HL-60/S4 treated with phorbol 12-myristate 13-acetate at 8.2 ng/mL for 4 days and 3 days (cell line): Measurements from ENCODE around the gene ADAMTS12.
"Not testable (repeated sequence)": the region's sequence is repeated elsewhere in the genome, so short reads cannot be mapped to it uniquely, and the experiment has no call there.

Experiments used
- in situ Hi-C: fragments of 300-500 bp; cut with MboI; formaldehyde crosslinking; loops from 2 replicates; pipeline ENCODE4 v1.15.0; 2022; ENCODE audit warnings: low sequenced_read_pairs

ADAMTS12 gene

DNA sequence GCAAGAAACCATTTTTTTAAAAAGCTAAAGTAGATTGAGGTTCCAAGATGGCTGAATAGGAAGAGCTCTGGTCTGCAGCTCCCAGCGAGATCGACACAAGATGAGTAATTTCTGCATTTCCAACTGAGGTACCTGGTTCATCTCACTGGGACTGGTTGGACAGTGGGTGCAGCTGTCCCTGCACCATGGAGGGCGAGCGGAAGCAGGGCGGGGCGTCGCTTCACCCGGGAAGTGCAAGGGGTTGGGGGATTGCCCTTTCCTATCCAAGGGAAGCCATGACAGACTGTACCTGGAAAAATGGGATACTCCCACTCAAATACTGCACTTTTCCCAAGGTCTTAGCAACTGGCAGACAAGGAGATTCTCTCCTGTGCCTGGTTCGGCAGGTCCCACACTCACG, 352.0 kb downstream of the ADAMTS12 start:
- in situ Hi-C loops, result not testable (repeated sequence)

DNA sequence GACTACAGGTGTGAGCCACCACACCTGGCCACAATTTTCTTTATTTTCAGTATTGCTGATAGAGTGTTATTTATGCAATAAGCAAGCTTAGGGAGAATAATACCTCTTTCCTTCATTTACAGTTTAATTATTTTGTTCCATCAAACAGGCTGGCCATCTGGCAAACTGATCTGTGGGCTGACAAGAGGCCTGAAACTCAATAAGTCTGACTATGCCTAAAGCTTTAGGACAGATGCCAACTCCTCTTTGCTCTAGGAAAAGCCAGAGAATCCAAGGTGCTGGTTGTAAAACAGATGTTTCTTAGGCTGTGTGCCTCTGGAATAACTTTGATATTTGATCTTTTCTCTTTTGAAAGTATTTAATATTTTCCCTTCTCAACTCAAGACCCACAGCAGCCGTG, 352.6 kb downstream of the ADAMTS12 start:
- in situ Hi-C loops, result no loop called here

DNA sequence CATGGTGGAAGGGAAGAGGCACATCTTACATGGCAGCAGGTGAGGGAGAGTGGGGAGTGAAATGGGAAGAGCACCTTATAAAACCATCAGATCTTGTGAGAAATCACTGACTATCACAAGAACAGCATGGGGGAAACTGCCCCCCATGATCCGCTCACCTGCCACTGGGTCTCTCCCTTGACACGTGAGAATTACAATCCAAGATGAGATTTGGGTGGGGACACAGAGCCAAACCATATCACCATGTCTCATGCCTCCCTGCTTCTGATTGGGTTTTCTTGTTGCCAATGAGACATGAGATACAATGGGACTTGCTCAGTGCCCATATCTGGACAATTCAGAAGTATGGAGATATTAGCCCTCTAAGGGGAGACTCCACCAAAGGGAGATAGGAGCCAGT, 353.6 kb downstream of the ADAMTS12 start:
- in situ Hi-C loops, result no loop called here

DNA sequence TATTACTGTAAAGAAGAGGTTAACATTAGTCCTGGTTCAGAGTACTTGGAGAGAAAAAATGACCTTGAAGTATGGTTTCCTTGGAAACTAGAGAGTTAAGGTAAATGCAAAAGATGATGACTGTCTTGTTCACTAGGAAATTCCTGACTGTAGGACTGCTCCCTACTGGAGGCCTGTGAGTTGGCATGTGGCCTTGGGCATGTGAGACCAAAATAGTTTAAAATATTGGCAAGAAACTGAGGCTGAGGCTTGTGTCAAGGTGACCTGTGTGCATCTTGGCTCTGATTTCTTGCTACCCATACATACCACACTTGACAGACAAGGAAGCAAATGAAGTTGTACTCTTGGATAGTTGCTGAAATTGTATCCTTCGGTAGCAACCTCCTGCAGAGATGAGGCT, 354.6 kb downstream of the ADAMTS12 start:
- in situ Hi-C loops, result no loop called here

DNA sequence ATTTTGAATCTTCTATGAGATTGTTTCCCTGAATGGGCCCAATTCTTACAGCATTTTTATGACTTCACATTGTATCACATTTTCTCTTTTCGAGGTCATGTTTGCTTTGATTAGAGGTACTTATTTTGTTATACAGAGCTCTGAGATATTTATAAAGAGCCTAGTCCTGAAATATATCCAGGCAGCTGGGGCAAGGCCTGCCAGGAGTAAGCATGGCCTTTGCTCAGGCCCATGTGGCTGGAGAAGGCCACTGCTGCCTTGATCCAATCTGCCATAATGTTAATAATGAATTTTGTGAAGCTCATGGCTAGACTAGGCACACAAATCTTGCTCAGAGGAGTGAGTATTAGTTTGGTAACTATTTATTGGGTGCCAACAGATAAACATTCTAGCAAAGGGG, 355.0 kb downstream of the ADAMTS12 start:
- in situ Hi-C loops, result no loop called here

DNA sequence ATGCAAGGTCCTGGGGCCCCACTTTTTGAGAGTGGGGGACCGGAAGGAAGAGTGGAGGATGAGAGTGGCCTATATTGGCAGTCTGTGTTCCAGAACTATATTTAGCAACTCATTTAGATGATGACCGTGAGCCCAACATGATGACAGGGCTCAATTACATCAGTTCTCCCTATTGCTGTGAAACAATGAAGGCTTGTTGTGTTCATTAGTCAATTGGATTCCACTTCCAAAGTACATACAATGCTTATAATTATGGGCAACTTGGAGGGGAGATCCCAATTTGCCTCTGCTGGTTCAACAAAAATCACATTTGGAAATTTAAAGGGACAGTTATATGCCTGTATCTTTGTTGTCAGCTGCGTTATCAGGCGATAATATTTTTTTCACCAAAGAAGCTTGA, 360.0 kb downstream of the ADAMTS12 start:
- in situ Hi-C loops, result no loop called here

DNA sequence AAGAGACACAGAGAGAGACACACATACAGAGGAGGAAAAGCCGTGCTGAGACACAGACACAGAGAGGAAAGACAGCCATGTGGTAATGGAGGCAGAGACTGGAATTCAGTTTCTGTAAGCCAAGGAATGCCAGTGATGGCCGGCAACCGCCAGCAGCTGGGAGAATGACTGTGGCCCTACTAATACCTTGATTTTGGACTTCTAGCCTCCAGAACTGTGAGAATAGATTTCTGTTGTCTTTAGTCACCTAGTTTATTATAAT, 360.8 kb downstream of the ADAMTS12 start:
- in situ Hi-C loops, result no loop called here

DNA sequence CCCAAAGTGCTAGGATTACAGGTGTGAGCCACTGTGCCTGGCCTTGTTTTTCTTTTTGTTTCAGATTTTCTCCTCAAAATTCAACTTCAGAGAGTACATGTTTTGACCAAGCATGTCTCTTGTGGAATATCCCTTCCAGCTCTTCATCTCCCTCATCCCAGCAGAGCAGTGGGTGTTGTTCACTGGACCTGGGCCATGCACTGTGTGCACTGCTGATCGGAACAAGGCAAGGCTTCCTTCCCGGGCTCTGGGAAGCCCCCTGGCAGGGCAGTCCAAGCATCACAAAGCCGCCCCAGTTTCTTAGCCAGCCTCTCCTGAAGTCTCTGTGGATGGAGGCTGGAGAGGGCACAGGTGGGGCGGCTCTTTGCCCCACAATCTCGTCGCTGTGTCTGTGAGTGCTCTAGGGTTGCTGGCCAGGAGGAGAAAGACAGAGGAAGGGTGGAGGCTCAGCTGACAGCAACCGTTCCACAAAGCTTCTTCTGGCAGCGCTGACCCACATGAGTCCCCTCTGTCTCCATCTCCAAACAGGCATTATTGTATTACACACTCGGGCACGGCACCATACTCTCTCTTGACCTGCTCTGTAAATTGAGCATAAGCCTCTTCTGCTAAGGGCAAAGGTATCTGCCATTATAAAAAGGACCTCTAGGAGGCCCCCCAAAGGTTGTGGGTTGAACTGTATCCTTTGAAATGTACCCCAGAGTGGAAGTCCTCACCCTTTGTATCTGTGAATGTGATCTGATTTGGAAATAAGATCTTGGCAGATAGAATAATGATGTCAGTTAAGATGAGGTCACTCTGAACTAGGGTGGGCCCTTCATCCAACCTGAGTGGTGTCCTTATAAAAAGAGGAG, 361.4 kb downstream of the ADAMTS12 start:
- in situ Hi-C loops, result no loop called here

DNA sequence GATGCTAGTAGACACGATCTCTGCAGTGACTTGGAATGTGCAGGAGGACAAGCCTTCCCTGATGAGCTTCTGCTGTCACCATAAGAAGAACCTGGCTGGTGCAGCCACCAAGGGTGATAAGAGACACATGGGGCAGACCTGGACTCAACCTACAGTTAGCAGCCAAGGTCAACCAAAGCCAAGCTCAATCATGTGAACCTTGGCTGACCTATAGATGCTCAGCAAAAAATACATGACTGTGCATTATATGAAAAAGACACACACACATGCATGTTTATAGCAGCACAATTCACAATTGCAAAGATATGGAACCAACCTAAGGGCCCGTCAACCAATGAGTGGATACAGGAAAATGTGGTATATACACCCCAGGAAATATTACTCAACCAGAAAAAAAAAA, 364.1 kb downstream of the ADAMTS12 start:
- in situ Hi-C loops, result no loop called here

DNA sequence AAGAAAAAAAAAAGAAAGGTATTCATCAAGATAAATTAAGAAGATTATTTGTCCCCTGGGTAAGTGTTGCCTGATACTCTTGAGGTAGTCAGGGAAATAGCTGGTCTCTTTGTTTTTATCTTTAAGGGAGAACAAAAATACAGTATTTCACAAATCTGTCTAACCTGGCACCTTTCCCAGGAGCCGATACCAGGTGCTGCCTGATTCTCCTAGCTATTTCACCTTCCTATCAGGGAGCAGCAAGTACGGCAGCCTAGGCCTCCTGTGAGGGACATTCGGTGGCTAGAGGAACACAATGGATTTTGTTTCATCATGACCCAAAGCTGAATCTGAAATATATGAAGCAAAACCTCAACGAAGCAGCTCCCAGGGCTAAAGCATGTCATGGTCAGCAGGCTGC, 365.0 kb downstream of the ADAMTS12 start:
- in situ Hi-C loops, result no loop called here

DNA sequence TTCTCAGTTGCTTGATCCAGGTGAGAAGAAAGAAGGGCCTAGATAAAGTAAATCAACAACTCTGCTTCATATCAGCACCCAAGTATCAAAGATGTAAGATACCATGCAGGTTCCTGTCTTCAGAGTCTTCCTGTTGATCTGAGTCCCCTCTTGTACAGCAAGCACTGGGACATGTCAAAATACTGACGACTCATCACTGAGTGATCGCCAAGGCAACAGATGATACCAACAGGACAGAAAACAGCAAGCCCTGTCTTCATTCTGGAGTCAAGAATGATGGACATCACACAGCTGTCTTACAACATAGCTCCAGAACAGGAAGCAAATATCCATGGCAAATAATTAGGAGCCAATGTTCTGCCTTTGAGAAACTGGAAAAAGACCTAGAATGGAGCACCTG, 367.3 kb downstream of the ADAMTS12 start:
- in situ Hi-C loops, result no loop called here

DNA sequence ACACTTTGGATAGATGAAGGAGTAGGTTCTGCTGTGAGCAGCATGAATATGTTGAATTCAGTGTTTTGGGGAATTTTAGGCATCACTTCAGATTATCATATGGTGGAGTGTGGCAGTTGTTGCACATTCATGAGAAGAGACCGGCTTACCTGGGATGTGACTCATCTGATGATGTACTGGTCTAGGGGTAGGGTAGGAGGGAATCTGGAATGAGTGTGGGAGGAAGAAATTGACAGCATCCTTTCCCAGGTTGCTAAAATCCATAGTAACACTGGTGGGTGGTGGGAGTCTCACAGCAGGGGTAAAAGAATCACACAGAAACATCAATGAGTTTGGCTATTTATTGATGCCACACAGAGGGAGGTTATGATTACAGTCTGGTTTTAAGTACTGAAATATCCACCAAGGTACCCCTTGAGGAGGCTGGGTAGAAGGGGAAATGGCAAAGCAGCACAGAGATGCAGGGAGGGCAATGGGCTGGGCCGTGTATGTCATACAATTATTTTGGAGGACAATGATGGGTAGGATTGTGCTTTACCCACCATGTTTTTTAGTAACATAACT, 368.5 kb downstream of the ADAMTS12 start:
- in situ Hi-C loops, result no loop called here

DNA sequence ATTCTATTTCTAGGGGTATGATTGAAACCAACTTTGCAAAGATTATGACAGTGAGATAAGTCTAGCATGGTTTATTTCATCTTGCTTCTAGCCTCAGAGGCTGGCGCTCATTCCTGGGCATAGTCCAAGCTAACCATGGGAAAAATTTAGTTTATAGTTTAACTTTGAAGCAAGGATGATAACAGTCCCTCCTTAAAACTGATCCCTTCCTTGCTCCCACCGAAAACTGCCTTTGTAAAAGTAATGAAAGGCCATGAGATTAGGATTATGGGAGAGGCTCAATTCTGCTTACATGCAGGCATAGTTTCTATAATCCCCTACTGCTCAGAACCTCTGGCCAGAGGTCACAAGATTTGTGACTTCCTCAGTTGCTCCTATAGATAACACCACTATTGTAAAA, 375.4 kb downstream of the ADAMTS12 start:
- in situ Hi-C loops, result no loop called here

DNA sequence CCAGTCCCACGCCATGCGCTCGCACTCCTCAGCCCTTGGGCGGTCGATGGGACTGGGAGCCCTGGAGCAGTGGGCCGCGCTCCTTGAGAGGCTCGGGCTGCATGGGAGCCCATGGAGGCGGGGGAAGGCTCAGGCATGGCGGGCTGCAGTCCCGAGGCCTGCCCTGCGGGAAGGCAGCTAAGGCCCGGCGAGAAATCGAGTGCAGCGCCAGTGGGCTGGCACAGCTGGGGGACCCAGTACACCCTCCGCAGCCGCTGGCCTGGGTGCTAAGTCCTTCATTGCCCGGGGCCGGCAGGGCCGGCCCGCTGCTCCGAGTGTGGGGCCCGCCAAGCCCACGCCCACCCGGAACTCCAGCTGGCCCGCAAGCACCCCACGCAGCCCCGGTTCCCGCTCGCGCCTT, 376.4 kb downstream of the ADAMTS12 start:
- in situ Hi-C loops, result not testable (repeated sequence)

DNA sequence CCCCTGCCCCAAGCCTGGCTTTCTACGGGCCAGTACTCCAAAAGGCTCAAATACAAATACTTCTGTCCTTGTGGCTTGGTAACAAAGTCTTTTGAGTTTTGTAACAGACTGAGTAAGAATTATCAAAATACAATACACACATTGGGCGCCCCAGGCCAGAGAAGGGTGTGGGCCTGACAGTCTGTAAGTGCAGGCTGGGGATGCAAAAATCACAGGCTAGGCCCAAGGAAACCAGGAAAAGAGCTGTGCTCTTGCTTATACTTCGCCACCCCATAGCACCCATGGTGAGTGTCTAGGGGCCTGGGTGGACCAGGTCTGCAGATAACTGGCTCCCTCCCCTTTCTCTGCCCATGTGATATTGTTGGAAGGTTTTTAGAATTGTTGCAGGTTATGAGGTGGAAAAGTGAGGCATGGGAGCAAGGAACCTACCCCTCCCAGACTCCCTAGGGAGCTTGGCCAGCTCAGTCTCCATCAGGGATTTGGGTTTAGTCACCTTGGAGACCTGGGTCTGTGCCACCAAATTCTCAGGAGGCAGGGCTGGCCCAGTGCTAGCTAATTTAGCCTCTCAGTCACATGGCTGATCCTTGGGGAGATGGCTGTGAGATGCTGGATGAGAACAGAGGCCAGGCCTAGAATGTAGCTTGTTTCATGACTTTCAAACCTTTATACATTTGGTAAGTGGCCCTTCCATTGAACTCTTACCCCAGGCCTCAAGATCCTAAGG, 378.2 kb downstream of the ADAMTS12 start:
- in situ Hi-C loops, result no loop called here

DNA sequence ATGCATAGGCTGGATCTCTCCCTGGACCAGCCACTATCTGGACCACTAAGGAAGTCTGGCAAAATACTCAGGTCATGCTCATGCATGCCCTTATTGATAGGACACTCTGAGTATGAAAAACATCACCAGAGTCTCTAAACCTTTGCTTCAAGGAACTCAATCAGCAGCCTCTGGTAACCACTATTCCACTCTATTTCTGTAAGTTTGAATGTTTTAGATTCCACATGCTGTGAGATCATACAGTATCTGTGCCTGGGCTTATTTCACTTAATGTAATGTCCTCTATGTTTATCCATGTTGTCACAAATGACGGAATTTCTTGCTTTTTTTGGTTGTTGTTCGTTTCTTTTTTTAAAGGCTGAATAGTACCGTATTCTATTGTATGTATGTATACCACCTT, 382.8 kb downstream of the ADAMTS12 start:
- in situ Hi-C loops, result no loop called here

DNA sequence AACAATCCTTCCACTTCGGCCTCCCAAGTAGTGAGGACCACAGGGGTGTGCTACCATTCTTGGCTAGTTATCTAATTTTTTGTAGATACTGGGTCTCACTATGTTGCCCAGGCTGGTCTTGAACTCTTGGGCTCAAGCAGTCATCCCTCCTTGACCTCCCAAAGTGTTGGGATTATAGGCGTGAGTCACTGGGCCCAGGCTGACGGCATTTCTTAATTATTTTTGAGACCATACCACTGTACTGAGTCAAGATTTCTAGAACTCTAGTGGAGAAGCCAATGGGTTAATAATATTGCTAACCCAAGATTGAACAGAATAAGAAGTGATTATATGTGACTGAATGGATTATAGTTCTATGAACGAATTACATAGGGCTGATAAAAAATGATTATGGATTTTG, 384.4 kb downstream of the ADAMTS12 start:
- in situ Hi-C loops, result no loop called here

DNA sequence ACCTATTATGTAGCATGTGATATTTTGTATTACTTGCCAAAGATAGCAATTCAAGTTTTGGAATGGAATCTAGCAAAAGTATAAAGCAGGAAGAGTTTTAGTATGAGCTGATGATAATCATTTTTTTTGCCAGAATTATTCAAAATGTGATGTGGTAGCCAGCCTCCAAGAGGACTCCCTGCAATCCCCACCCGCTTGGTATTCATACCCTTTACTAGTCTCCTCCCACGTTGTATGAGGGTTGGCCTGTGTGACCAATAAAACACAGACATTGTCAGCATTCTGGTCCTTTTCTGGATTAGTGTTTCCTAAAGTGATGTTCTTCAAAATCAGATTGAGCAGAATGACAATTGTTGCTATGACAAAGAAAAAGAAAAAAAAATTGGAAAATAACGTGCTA, 387.2 kb downstream of the ADAMTS12 start:
- in situ Hi-C loops, result no loop called here

DNA sequence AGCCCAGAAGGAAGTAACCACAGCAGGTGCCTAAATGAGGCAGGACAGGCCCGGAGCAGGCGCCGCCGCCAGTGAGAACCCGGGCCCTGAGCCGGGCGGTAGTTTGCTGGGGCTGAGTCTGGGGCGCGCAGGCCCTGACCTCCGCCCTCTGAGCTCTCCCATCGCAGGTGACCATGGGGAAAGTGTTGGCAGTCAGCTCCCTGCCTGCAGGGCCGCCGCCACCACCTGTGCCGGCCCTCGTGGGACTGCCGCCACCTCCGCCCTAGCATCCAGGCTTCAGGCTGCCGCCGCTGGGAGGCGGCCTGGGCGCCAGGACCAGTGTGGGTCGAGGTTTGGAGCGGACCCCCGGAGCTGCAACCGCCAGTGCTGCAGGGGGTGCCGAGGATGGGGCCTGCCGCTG, 389.9 kb downstream of the ADAMTS12 start:
- in situ Hi-C loops, result no loop called here

DNA sequence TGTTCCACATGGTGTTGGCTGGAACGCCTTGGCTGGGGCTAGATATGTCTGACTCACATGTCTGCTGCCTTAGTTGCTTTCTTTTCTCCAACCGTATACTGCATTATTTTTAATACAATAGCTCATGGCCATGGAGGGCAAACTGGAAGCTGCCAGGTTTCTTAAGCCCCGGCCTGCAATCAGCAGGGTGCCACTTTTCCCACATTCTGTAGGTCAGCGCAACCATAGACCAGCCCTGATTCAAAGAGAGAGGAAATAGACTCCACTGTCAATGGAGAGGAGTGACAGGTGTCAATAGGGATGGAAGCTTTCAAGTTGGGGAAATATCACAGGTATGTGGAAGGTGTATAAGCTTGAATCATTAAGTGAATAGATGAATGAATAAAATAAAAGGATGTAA, 390.5 kb downstream of the ADAMTS12 start:
- in situ Hi-C loops, result no loop called here

DNA sequence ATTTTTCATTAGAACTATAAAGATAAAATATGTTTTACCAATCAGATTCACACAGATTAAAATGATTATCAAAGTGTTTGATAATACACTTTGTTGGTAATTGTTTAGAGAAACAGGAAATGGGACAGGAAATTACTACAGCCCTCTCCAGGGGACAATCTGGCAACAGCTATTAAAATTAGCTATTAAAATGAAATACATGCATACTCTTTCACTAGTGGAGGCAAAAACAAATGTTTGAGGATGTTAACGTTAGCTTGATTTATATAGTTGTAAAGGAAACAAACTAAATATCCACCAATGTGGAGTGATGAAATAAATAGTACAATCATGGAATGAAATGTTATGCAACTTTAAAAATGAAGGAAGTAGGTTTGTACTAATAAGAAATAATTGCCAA, 397.3 kb downstream of the ADAMTS12 start:
- in situ Hi-C loops, result no loop called here

DNA sequence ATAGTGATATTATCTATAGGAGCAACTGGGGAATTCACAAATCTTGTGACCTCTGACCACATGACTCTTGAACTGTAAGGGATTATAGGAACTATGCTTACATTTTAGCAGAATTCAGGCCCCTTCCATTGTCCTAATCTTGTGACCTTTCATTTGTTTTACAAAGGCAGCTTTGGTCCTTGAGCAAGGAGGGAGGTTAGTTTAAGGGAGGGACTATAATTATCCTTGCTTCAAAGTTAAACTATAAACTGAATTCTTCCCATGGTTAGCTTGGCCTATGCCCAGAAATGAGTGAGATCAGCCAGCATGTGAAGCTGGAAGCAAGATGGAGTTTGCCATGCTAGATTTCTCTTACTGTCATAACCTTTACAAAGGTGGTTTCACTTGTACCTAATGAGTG, 399.8 kb downstream of the ADAMTS12 start:
- in situ Hi-C loops, result no loop called here
